ENCODE results near the gene OXNAD1. TPM values are rescaled to one million over a fixed set of nuclear protein-coding genes. Genes with fewer than 3 reads are reported as not detected.

Gene OXNAD1
- total RNA-seq, 1 experiment from 2014 or later: 12.1 TPM

GRCh38 chr3:16234281-16234680 lies 30.7 kb upstream of the OXNAD1 start:
- no peaks in the 10 kb centered on the region for H3K9me2 ChIP-seq (ENCODE audit: insufficient read depth)
- H3K79me2 ChIP-seq (ENCODE audit: insufficient read depth, low read length): no peaks in the 10 kb centered on the region
- no peak overlapping the region for H3K27ac ChIP-seq (ENCODE audit: low read depth, low read length)
- no peak overlapping the region for H3K4me2 ChIP-seq (ENCODE audit: low read length)
- no peaks in the 10 kb centered on the region for H3K4me1 ChIP-seq (ENCODE audit: control insufficient read depth in 1 of 2, insufficient read depth in 2 of 2, low read length in 2 of 2)
- ChIA-PET RAD21 (ENCODE audit: low non-redundant PET in 1 of 2, low total read pairs in 2 of 2, uncharacterized antibody in 2 of 2, unreplicated experiment in 2 of 2) (no interaction called here), POLR2A (no interaction called here), CTCF (interaction anchor here (0.8 kb wide), 1 partner anchor 34 kb away, joined by 4 read pairs; no protein-coding TSS in a partner anchor)
- no peaks in the 10 kb centered on the region for H4K20me1 ChIP-seq (ENCODE audit: insufficient read depth)
- no peak overlapping the region for H2AFZ ChIP-seq (ENCODE audit: low read depth, low read length, poor library complexity, severe bottlenecking)
- H3K9me3 ChIP-seq (ENCODE audit: control insufficient read depth in 1 of 2, insufficient read depth in 1 of 2, low read depth in 1 of 2, low read length in 2 of 2): no peaks in the 10 kb centered on the region
- no peak for TF ChIP-seq SIN3A (IDR thresholded peaks at IDR 0.05; ENCODE audit: low read depth)
- TF ChIP-seq EZH2 (IDR thresholded peaks at IDR 0.05): no peak
- no peak for TF ChIP-seq ZBTB33 (IDR thresholded peaks at IDR 0.05; ENCODE audit: extremely low read depth, insufficient replicate concordance, low read length)
- TF ChIP-seq RAD21 (IDR thresholded peaks at IDR 0.05; ENCODE audit: low read depth): no peak
- TF ChIP-seq ZNF274 (IDR thresholded peaks at IDR 0.05; ENCODE audit: low read depth, low read length): no peak
- TF ChIP-seq EGR1 (IDR thresholded peaks at IDR 0.05; ENCODE audit: low read depth): no peak
- TF ChIP-seq ELF1 (IDR thresholded peaks at IDR 0.05; ENCODE audit: borderline replicate concordance, low read depth): no peak
- TF ChIP-seq CEBPB (IDR thresholded peaks at IDR 0.05; ENCODE audit: low read depth): no peak
- no peak for TF ChIP-seq POLR2A (IDR thresholded peaks at IDR 0.05; ENCODE audit: borderline replicate concordance, extremely low read depth, insufficient read depth, insufficient read length)
- TF ChIP-seq POLR2AphosphoS5 (IDR thresholded peaks at IDR 0.05; ENCODE audit: low read depth, low read length): no peak
- no peak for TF ChIP-seq CTCF (IDR thresholded peaks at IDR 0.05 in 2 of 3, conservative IDR thresholded peaks at IDR 0.05 in 1 of 3; ENCODE audit: borderline replicate concordance in 1 of 3, insufficient read depth in 1 of 3, low read depth in 2 of 3, low read length in 2 of 3)
- no peak for TF ChIP-seq FOSL1 (IDR thresholded peaks at IDR 0.05; ENCODE audit: low read depth)
- no peak for TF ChIP-seq YY1 (IDR thresholded peaks at IDR 0.05; ENCODE audit: extremely low read depth, insufficient replicate concordance, low read depth, low read length)
- TF ChIP-seq ATF3 (IDR thresholded peaks at IDR 0.05): no peak
- TF ChIP-seq CBX3 (IDR thresholded peaks at IDR 0.05; ENCODE audit: low read depth): no peak
- no peaks in the 10 kb centered on the region for H3K27me3 ChIP-seq (ENCODE audit: insufficient read depth, low read length)
- no peaks in the 10 kb centered on the region for H3K36me3 ChIP-seq (ENCODE audit: control insufficient read depth in 1 of 2, insufficient read depth in 2 of 2, low read length in 2 of 2)
- no TSS peak for BruUV-seq (replicated peaks)
- DNase-seq (ENCODE audit: low read depth, low spot score): no peak
- ATAC-seq: no peak
- H3K4me3 ChIP-seq (replicated peaks in 1 of 2; ENCODE audit: low read depth in 1 of 2, low read length in 2 of 2): no peak overlapping the region
- intact Hi-C loops (cut with micrococcal nuclease): no loop called here
- no peak overlapping the region for H3K9ac ChIP-seq (ENCODE audit: low read length)

Measured in HCT116 (cell line).